ENCODE measurements around the gene AMZ1.

Gene AMZ1

GRCh38 chr7:2687881-2688318 is at the start of gene AMZ1:
TSS of gene AMZ1 (plus strand) at chr7:2688202. CDS start at chr7:2700452, 12,250 bp downstream.
- DNase-seq = no peak

GRCh38 chr7:2638224-2638991 is 49.6 kb upstream of the AMZ1 start:
- DNase-seq = no peak

- DNase-seq = no peak
These were observed 48.8 kb upstream of the AMZ1 start for GRCh38 chr7:2639181-2639681.

GRCh38 chr7:2639695-2640481 is 48.1 kb upstream of the AMZ1 start:
- DNase-seq = no peak

GRCh38 chr7:2640482-2640830 is 47.5 kb upstream of the AMZ1 start:
- no peak for DNase-seq

- DNase-seq = no peak
These were observed 47.1 kb upstream of the AMZ1 start for GRCh38 chr7:2640846-2641316.

GRCh38 chr7:2641406-2642393 is 46.3 kb upstream of the AMZ1 start:
- DNase-seq = no peak

- DNase-seq = no peak
These were observed 44.4 kb upstream of the AMZ1 start for GRCh38 chr7:2643386-2644219.

- no peak for DNase-seq
These were observed 43.8 kb upstream of the AMZ1 start for GRCh38 chr7:2644220-2644561.

- DNase-seq = no peak
These were observed 43.3 kb upstream of the AMZ1 start for GRCh38 chr7:2644562-2645273.

GRCh38 chr7:2645274-2645868 is 42.6 kb upstream of the AMZ1 start:
- no peak for DNase-seq

GRCh38 chr7:2646336-2646679 is 41.7 kb upstream of the AMZ1 start:
- DNase-seq = no peak

GRCh38 chr7:2646680-2647571 is 41.1 kb upstream of the AMZ1 start:
- no peak for DNase-seq

GRCh38 chr7:2647594-2648172 is 40.3 kb upstream of the AMZ1 start:
- DNase-seq = no peak

- no peak for DNase-seq
These were observed 38.7 kb upstream of the AMZ1 start for GRCh38 chr7:2649139-2649838.

GRCh38 chr7:2649991-2650390 is 38.0 kb upstream of the AMZ1 start:
- no peak for DNase-seq

GRCh38 chr7:2650451-2650850 is 37.6 kb upstream of the AMZ1 start:
- no peak for DNase-seq

GRCh38 chr7:2651336-2651735 is 36.7 kb upstream of the AMZ1 start:
- DNase-seq = no peak
